HFFc6 (cell line): ENCODE data around the gene INPP5D. TPM values are rescaled to one million over a fixed set of nuclear protein-coding genes. Genes with fewer than 3 reads are reported as not detected.

Experiments used
- DNase-seq: peaks from one replicate; pipeline ENCODE4 v3.0.0-alpha.2; 2018
- H3K27ac Mint-ChIP-seq: 2 replicates; pipeline ENCODE4 v1.8.0; 2020; ENCODE audit warnings: mild to moderate bottlenecking, mixed read lengths
- H3K27me3 Mint-ChIP-seq: 2 replicates; pipeline ENCODE4 v1.8.0; 2021; ENCODE audit warnings: mild to moderate bottlenecking, moderate library complexity, mixed read lengths; ENCODE audit not compliant: insufficient read depth
- H3K36me3 Mint-ChIP-seq: 2 replicates; pipeline ENCODE4 v1.8.0; 2021; ENCODE audit warnings: low read depth, mixed read lengths
- H3K4me1 Mint-ChIP-seq: 2 replicates; pipeline ENCODE4 v1.8.0; 2020; ENCODE audit warnings: low read depth, mixed read lengths
- H3K4me3 Mint-ChIP-seq: 2 replicates; pipeline ENCODE4 v1.8.0; 2020; ENCODE audit warnings: mild to moderate bottlenecking, moderate library complexity, mixed read lengths
- H3K9me3 Mint-ChIP-seq: 2 replicates; pipeline ENCODE4 v1.8.0; 2020; ENCODE audit warnings: mild to moderate bottlenecking, mixed read lengths
- CTCF ChIP-seq: fragments of 200-600 bp; sonication (generic); IDR thresholded peaks from 2 replicates; pipeline ENCODE4 v1.5.0; 2021; ENCODE audit warnings: antibody characterized with exemption, mild to moderate bottlenecking
- long read RNA-seq: library from polyadenylated mRNA; unstranded; transcript quantifications from one replicate; pipeline ENCODE4 v2.0.0, GENCODE V29; 2019
- total RNA-seq, 6 experiments: library from RNA; stranded (reverse); fragmentation: NEBNext Ultra II Directional; extraction: Animal tissue kit (Norgen Biotek cat#: 25700); gene quantifications; 2 replicates in 1 of 6; 3 replicates in 5 of 6; pipeline ENCODE4 v1.2.3, GENCODE V29; 2021

Gene INPP5D
- under 1 TPM in 5 of 6 experiments, not detected in 1; 0.19 to 0.66 (median 0.43) TPM for total RNA-seq
- long read RNA-seq, result 0 reads

- no peak for TF ChIP-seq CTCF
- Mint-ChIP-seq H3K27me3 (peaks cover 21% of the 10 kb centered on the region), H3K4me3 (no peak within 1 kb of the TSS), H3K36me3 (no peaks in the 10 kb centered on the region), H3K27ac (no peak within 1 kb of the TSS), H3K9me3 (no peaks in the 10 kb centered on the region), H3K4me1 (no peaks in the 10 kb centered on the region)
- no peak for DNase-seq
Observed at GRCh38 chr2:233059797-233060500, at the start of gene INPP5D. Gene INPP5D (plus strand): TSS chr2:233060342. CDS start chr2:233060479, 137 bp downstream.

- Mint-ChIP-seq H3K4me3 (no peak overlapping the region), H3K36me3 (no peaks in the 10 kb centered on the region), H3K27me3 (peaks cover 27% of the 10 kb centered on the region), H3K9me3 (no peaks in the 10 kb centered on the region), H3K27ac (no peak overlapping the region), H3K4me1 (no peaks in the 10 kb centered on the region)
- DNase-seq, result no peak
- no peak for TF ChIP-seq CTCF
Observed at GRCh38 chr2:233010569-233011267, 49.4 kb upstream of the INPP5D start.

GRCh38 chr2:233011268-233011650, 48.9 kb upstream of the INPP5D start:
- Mint-ChIP-seq H3K4me1 (no peaks in the 10 kb centered on the region), H3K9me3 (no peaks in the 10 kb centered on the region), H3K4me3 (no peak overlapping the region), H3K36me3 (no peaks in the 10 kb centered on the region), H3K27me3 (peaks cover 24% of the 10 kb centered on the region), H3K27ac (no peak overlapping the region)
- no peak for DNase-seq
- no peak for TF ChIP-seq CTCF

- H3K27ac Mint-ChIP-seq, result no peak overlapping the region
- H3K36me3 Mint-ChIP-seq, result no peaks in the 10 kb centered on the region
- no peaks in the 10 kb centered on the region for H3K4me1 Mint-ChIP-seq
- no peak overlapping the region for H3K4me3 Mint-ChIP-seq
- peaks cover 24% of the 10 kb centered on the region for H3K27me3 Mint-ChIP-seq
- DNase-seq, result no peak
- TF ChIP-seq CTCF, result no peak
- no peaks in the 10 kb centered on the region for H3K9me3 Mint-ChIP-seq
Observed at GRCh38 chr2:233011702-233012131, 48.4 kb upstream of the INPP5D start.

GRCh38 chr2:233012301-233012971, 47.7 kb upstream of the INPP5D start:
- Mint-ChIP-seq H3K4me3 (no peak overlapping the region), H3K36me3 (no peaks in the 10 kb centered on the region), H3K27me3 (peaks cover 24% of the 10 kb centered on the region), H3K9me3 (peaks cover 1% of the 10 kb centered on the region; the same call in 1 of the 2 replicates), H3K4me1 (no peaks in the 10 kb centered on the region), H3K27ac (no peak overlapping the region)
- TF ChIP-seq CTCF, result no peak
- no peak for DNase-seq
